Smooth muscle cell of the brain vasculature (primary cell): ENCODE results near the gene PDS5B.
A peak's percentile ranks its signal among the peaks of the same experiment; 100 is the strongest.
"Not testable (repeated sequence)": the region's sequence is repeated elsewhere in the genome, so short reads cannot be mapped to it uniquely, and the experiment has no call there.

ENCODE experiments used
- DNase-seq: peaks from one replicate; pipeline ENCODE4 v3.0.0-alpha.2; 2012; ENCODE audit warnings: low read depth, low spot score

Gene PDS5B

DNA sequence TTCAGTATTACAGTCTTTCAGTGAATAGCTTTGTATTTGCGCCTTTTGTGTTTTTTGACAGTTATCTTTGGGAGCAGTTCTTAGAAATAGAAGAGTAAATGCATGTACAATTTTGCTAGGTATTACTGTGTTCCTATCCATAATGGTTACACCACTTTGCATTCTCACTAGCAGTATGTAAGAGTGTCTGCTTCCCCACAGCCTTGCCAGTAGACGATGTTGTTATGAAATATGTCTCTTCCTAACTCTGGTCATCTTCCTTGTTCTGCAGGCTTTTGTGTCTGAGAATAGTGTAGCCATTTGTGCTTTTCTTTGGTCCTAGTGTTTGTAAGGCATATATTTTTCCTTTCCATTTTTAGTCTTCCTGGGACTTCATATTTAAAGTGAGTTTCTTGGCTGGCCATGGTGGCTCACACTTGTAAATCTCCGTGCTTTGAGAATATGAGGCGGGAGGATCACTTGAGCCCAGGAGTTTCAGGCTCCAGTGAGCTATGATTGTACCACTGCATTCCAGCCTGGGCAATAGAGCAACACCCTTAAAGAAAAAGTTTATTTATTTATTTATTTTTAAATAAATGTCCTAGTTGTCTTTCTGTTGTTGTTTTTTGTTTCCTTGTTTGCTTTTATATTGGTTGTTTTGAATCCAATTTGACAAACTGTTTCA, 140.3 kb downstream of the PDS5B start:
- no peak for DNase-seq

DNA sequence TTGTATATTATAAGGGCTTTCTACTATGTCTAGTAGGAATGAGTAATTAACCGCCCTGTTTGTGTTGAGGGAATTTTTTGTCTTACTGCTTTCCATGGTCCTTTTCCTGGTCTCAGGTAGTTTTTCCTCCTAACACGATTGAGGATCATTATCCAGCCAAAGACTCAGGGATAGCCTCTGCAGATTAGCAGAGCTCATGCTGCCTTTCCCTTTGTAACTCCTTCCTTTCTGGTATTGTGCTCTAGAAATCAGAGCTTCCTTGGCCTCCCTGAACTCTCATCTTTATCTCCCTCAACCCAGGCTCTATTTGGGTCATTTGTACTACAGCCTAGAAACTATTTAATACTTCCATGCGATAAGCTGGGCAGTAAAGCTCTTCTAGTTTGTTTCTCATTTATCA, 142.1 kb downstream of the PDS5B start:
- no peak for DNase-seq

- DNase-seq: not testable (repeated sequence)
Measured at GRCh38 chr13:32729097-32729496, 142.8 kb downstream of the PDS5B start.

DNA sequence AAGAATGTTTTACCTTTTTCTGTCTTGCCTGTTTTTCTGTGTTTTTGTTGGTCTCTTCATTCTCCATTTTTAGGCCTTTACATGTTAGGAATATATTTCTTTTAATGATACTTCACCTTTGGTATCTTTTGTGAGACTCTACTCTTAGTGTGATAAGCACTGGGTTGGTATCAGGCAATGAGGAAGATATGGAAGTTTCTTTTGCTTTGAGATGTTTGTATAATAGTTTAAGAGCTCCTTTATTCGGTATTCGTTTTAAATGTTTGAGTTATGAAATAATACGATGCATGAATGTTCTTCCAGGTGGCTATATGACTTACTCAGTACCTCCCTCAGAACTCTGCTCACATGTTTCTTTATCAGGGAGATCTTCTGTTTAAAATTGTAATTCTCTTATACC, 144.8 kb downstream of the PDS5B start:
- DNase-seq: no peak

DNA sequence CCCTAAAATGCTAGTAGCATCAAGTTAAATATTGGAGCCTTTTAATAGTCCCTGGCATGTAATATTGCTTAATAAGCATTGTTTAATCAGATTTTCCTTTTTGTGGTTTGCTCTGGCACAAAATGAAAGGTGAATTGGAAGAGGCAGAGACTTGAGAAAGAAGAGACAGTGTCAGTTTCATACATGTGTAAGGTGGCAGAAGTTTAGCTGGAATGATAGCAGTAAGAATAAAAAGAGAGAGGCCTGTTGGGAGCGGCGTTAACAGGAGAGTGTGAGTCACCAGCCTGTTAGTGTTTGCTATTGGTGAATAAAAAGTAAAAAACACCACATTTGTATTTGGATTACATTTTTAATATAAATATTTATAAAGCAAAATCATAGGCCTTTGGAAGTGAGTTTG, 145.3 kb downstream of the PDS5B start:
- no peak for DNase-seq

DNA sequence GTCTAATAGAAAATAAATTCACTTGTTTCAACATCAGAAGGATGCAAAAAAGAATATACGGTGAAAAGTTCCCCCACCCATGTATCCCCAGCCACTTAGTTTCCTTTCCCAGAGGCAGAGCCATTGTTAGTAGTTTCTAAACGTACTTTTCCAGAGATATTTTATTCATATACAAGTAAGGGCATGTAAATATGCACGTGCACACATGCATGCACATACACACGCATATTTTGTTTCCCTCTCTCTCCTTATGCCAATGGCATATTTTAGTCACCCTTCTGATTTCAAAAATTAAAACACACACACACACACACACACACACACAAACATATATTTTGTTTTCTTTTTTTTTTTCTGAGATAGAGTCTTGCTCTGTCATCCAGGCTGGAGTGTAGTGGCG, 147.4 kb downstream of the PDS5B start:
- no peak for DNase-seq

DNA sequence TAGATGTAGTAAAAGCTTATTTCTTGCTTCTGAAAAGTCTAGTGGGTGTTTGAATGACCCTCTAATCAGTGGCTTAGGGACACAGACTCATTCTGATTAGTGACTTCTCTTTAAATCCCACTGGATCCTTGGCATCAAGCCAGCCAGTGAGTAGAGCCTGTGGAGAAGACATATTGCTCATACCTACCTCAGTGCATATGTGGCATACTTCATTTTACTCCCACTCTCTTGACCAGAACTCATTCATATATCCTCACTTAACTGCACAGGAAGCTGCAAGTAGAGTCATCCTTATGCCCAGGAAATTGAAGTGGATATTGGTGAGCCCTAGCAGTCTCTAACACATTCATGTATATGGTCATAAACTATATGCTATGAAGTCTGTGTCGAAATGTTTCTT, 148.3 kb downstream of the PDS5B start:
- DNase-seq: no peak

GRCh38 chr13:32735859-32736258, 149.6 kb downstream of the PDS5B start:
- no peak for DNase-seq

- no peak for DNase-seq
Measured at GRCh38 chr13:32736648-32737047, 150.4 kb downstream of the PDS5B start.

- DNase-seq: no peak
Measured at GRCh38 chr13:32737111-32737571, 150.9 kb downstream of the PDS5B start.

DNA sequence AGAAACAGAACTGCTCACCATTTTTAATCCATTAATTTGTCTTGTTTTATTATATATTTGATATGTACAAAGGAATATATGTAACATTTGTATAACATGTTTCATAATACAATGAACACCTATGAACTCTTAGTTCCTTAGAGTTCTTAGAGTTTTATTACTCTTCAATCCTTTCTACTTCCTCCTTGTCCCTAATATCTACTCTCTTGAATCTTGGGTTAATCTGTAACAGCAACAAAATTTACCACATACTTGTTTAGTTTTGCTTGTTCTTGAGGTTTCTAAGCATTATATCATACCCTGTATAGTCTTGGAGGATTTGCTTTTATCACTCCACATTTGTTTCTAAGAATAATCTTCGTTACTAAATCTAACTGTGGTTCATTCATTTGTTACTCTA, 151.4 kb downstream of the PDS5B start:
- no peak for DNase-seq

- DNase-seq: no peak
Measured at GRCh38 chr13:32745509-32745908, 159.3 kb downstream of the PDS5B start.

GRCh38 chr13:32746474-32746873, 160.2 kb downstream of the PDS5B start:
- peak; percentile 32 for DNase-seq

DNA sequence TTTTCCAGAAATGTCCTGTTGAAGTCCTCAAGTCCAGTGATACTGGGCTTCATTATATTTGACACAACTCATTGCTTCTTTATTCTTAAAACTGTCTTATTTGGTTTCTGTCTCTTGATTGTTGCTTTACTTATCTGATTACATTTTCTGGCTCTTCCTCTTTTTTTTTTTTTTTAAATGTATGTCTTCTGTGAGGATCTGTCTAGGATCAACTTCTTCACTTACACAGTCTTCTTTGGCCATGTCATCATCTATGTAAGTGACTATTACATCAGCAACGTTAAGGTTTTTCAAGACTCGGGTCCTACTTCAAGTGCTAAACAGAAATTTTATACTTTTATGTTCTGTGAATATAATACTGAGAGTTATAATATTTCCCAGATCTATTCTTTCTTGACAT, 162.1 kb downstream of the PDS5B start:
- DNase-seq: no peak

GRCh38 chr13:32751340-32751739, 165.1 kb downstream of the PDS5B start:
- DNase-seq: no peak

- no peak for DNase-seq
Measured at GRCh38 chr13:32752311-32752710, 166.1 kb downstream of the PDS5B start.

DNA sequence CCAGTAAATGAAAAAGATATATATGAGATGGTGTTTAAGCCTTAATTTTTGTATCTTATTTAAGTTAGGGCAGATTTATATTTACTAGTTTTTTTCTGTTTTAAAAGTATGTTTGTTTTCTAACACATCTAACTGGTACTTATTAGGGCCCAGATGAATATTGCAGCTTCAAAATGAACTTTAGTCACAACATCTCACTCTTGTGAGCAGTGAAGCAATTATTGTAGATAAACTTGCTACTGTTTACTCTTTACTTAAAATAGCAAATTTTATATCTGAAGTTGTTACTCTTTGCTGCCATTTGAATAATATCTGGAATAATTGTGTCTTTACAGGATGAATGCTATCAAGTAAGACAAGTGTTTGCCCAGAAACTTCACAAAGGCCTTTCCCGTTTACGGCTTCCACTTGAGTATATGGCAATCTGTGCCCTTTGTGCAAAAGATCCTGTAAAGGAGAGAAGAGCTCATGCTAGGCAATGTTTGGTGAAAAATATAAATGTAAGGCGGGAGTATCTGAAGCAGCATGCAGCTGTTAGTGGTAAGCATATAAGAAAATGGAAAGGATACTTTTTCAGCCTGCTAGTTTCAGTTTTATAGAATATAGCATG, 166.8 kb downstream of the PDS5B start:
- DNase-seq: no peak

DNA sequence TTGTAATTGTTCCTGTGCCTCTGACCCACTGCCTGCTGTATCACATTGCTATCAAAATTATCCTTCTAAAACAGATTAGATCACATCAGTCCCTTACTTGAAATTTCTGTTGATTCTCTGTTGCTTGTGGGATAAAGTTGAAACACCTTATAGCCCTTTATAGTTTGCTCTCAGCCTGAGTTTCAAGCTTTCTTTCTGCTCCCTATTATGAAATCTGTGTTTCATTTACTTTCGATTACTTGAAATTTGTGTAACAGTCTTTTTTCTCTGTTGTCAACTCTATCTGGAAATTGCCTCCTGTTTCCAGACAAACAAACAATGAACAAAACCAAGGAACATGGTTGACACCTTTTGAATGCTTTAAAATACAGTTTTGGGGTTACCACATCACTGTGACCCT, 167.9 kb downstream of the PDS5B start:
- no peak for DNase-seq

DNA sequence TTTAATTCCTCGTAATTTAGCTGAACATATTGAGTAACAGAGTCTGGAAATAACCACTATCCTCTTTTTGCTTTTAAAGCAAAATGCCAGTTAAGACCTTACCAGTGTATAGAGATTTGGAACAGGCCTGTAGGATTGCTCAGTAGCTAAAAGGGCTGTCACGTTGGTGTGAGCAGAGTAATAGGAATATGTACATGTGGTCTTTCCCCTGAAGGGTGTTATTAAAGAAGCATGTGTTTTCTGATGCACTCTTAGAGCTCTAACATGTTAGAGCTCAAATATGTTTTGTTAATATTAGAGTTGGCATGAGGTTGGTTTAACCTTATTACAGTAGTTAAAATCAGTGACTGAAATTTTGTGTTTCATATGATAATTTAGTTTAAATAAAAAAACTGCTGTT, 172.9 kb downstream of the PDS5B start:
- no peak for DNase-seq

- DNase-seq: no peak
Measured at GRCh38 chr13:32761472-32761871, 175.2 kb downstream of the PDS5B start.

GRCh38 chr13:32779119-32779518, 192.9 kb downstream of the PDS5B start:
- DNase-seq: no peak

DNA sequence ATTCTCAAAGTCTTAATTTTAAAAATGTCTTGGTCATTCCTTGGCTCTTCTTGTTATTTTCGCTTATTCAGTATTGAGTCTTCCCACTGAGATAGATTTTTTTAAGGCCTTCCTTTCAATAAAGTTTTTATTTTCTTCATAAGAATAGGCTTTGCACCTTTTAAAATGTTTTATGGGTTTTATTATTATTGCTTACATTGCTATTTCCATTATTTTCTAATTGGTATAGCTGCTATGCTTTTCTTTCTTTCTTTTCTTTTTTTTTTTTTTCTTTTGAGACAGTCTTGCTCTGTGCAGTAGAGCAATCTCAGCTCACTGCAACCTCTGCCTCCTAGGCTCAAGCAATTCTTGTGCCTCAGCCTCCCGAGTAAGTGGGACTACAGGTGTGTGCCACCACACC, 195.7 kb downstream of the PDS5B start:
- no peak for DNase-seq

DNA sequence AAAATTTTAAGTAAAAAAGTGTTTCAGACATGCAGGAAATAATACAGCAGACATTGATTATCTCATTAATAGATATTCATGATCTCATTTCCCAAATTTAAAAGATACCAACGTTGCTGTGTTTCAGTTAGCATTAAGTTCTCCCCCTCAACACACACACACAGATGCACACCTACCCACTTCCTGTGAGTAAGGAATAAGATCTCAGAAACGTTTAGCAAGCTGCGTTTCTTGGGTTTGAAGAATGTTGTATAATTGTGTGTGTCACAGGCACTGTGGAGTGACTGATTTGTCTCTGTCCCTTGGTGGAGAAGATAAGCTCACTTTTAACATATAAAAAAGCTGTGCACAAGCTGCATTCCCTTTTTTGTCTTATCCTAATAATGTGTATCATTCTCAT, 196.8 kb downstream of the PDS5B start:
- no peak for DNase-seq

DNA sequence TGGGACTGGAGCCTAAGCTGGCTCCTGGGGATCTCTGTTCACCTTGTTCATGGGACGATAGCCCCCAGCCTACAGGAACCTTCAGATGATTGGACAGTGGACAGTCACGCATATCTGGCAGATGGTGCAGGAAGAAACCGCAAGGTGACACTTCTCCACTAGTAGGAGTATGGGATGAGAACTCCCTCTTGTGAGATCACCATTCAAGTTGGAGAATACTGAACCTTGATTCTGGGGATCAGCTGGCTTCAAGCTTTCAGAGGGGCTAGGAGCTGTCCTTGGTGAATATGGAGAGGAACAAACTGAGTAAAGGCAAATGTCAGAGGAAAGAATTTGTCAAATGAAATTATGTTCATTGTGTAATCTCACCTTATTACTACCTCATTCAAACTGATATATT, 204.5 kb downstream of the PDS5B start:
- DNase-seq: no peak
